Measurements from ENCODE around the gene MCF2L.
A peak's percentile ranks its signal among the peaks of the same experiment; 100 is the strongest.
"Not testable (repeated sequence)": the region's sequence is repeated elsewhere in the genome, so short reads cannot be mapped to it uniquely, and the experiment has no call there.

The MCF2L gene
- total RNA-seq, result 10.3 to 19.3 reads per million in 2 donors

GRCh38 chr13:112968910-112969691 is at the start of gene MCF2L:
Gene MCF2L (plus strand): TSS chr13:112969214. CDS start chr13:112969380, 166 bp downstream.
- DNase-seq, result peak; percentile 61

- DNase-seq, result no peak
Measured at GRCh38 chr13:112923962-112924361, 45.1 kb upstream of the MCF2L start.

- no peak for DNase-seq
Measured at GRCh38 chr13:112924365-112924764, 44.6 kb upstream of the MCF2L start.

GRCh38 chr13:112926003-112926402 is 43.0 kb upstream of the MCF2L start:
- no peak for DNase-seq

- DNase-seq, result no peak
Measured at GRCh38 chr13:112926993-112927392, 42.0 kb upstream of the MCF2L start.

GRCh38 chr13:112928020-112928971 is 40.7 kb upstream of the MCF2L start:
- no peak for DNase-seq

- DNase-seq, result no peak
Measured at GRCh38 chr13:112928972-112929782, 39.8 kb upstream of the MCF2L start.

GRCh38 chr13:112929783-112930055 is 39.3 kb upstream of the MCF2L start:
- no peak for DNase-seq

- DNase-seq, result no peak
Measured at GRCh38 chr13:112930192-112930591, 38.8 kb upstream of the MCF2L start.

GRCh38 chr13:112931028-112931934 is 37.7 kb upstream of the MCF2L start:
- no peak for DNase-seq

GRCh38 chr13:112932971-112933370 is 36.0 kb upstream of the MCF2L start:
- DNase-seq, result no peak

- no peak for DNase-seq
Measured at GRCh38 chr13:112933649-112934048, 35.4 kb upstream of the MCF2L start.

- DNase-seq, result no peak
Measured at GRCh38 chr13:112934078-112934477, 34.9 kb upstream of the MCF2L start.

GRCh38 chr13:112938680-112939079 is 30.3 kb upstream of the MCF2L start:
- DNase-seq, result no peak

- no peak for DNase-seq
Measured at GRCh38 chr13:112940236-112940635, 28.8 kb upstream of the MCF2L start.

- DNase-seq, result no peak
Measured at GRCh38 chr13:112941349-112941748, 27.7 kb upstream of the MCF2L start.

GRCh38 chr13:112941765-112942164 is 27.2 kb upstream of the MCF2L start:
- not testable (repeated sequence) for DNase-seq

GRCh38 chr13:112942689-112943308 is 26.2 kb upstream of the MCF2L start:
- no peak for DNase-seq

- DNase-seq, result no peak
Measured at GRCh38 chr13:112943309-112944125, 25.5 kb upstream of the MCF2L start.

GRCh38 chr13:112947796-112948195 is 21.2 kb upstream of the MCF2L start:
- no peak for DNase-seq

Measured in activated gamma-delta T cell (primary cell).